HepG2 (cell line): ENCODE measurements around the gene ADAMTS20. TPM values are rescaled to one million over a fixed set of nuclear protein-coding genes. Genes with fewer than 3 reads are reported as not detected.
A peak's percentile ranks its signal among the peaks of the same experiment; 100 is the strongest.

Source experiments
- ATAC-seq: fragments of 200-7000 bp; cut with Tn5 transposase; 3 replicates; pipeline ENCODE4 v1.9.1; 2020; ENCODE audit warnings: mild to moderate bottlenecking, moderate library complexity
- BruUV-seq: library from RNA; stranded (reverse); fragments of 400-500 nt; replicated peaks from 2 replicates; lab custom pipeline; 2021; lab: Mats Ljungman, UMichigan
- CTCF ChIA-PET: fragments of 300-600 bp; formaldehyde crosslinking; extraction: SDS; loops from one replicate; lab custom pipeline; 2021; ENCODE audit warnings: low total read pairs, inconsistent platforms, low intra/inter-chr PET ratio; lab: Yijun Ruan, JAX
- POLR2A ChIA-PET: fragments of 350-600 bp; sonication (Branson Sonifier 250); formaldehyde crosslinking; loops from one replicate; lab custom pipeline; 2020; ENCODE audit warnings: antibody characterized with exemption, inconsistent platforms; lab: Yijun Ruan, JAX
- DNase-seq: peaks from one replicate; pipeline ENCODE4 v3.0.0-alpha.2; 2015; ENCODE audit warnings: low spot score
- FAIRE-seq: peaks from 3 replicates; lab custom pipeline; 2011; peaks lifted over from hg19 to GRCh38; lab: Jason Lieb, UNC
- H2AFZ ChIP-seq: one replicate; pipeline ENCODE4 v1.6.1; 2011; ENCODE audit warnings: low read length, inconsistent platforms
- H3K27ac ChIP-seq: fragments of 300-600 bp; 3 replicates; pipeline ENCODE4 v1.8.0; 2011; ENCODE audit warnings: mixed run types, mild to moderate bottlenecking, mixed read lengths, low read length, inconsistent platforms; ENCODE audit not compliant: insufficient read depth; ENCODE audit errors: extremely low read length
- H3K27me3 ChIP-seq, 2 experiments: fragments of 200-600 bp in 1 of 2; 2 replicates in 1 of 2; 3 replicates in 1 of 2; pipeline versions ENCODE4 v1.6.0 to v1.8.0; 2011; ENCODE audit warnings: low read length in 2 of 2, mild to moderate bottlenecking in 2 of 2, moderate library complexity in 2 of 2, inconsistent platforms in 1 of 2; ENCODE audit not compliant: insufficient read depth in 2 of 2, control insufficient read depth in 1 of 2
- H3K36me3 ChIP-seq, 2 experiments: fragments of 200-600 bp in 1 of 2; replicated peaks in 1 of 2; 2 replicates in 1 of 2; 3 replicates in 1 of 2; pipeline versions ENCODE4 v1.5.1 to v1.8.0; 2011; ENCODE audit warnings: low read length in 2 of 2, inconsistent platforms in 1 of 2; ENCODE audit not compliant: insufficient read depth in 2 of 2, control insufficient read depth in 1 of 2
- H3K4me1 ChIP-seq: 2 replicates; pipeline ENCODE4 v1.5.1; 2012; ENCODE audit warnings: low read length, inconsistent platforms; ENCODE audit not compliant: insufficient read depth
- H3K4me2 ChIP-seq: 2 replicates; pipeline ENCODE4 v1.6.0; 2011; ENCODE audit warnings: low read depth, low read length, inconsistent platforms
- H3K4me3 ChIP-seq, 3 experiments: fragments of 200-600 bp in 1 of 3; sonication (generic), shearing (Covaris generic) in 1 of 3; replicated peaks in 1 of 3; 2 replicates each; pipeline ENCODE4 v1.5.1; 2011 to 2016; ENCODE audit warnings: low read length in 3 of 3, inconsistent platforms in 2 of 3, low read depth in 2 of 3, mild to moderate bottlenecking in 2 of 3, control low read depth in 1 of 3, mixed read lengths in 1 of 3; ENCODE audit not compliant: insufficient read depth in 1 of 3
- H3K79me2 ChIP-seq: one replicate; pipeline ENCODE4 v1.6.1; 2011; ENCODE audit warnings: low read length, inconsistent platforms; ENCODE audit not compliant: insufficient read depth
- H3K9ac ChIP-seq: 2 replicates; pipeline ENCODE4 v1.6.0; 2011; ENCODE audit warnings: mild to moderate bottlenecking, low read depth, low read length, inconsistent platforms; ENCODE audit not compliant: insufficient read depth
- H3K9me3 ChIP-seq: 2 replicates; pipeline ENCODE4 v1.5.1; 2012; ENCODE audit warnings: mild to moderate bottlenecking, low read length
- H4K20me1 ChIP-seq: 2 replicates; pipeline ENCODE4 v1.6.0; 2011; ENCODE audit warnings: inconsistent platforms, mild to moderate bottlenecking, low read length, moderate library complexity; ENCODE audit not compliant: insufficient read depth
- DNMT1 ChIP-seq: sonication (generic); formaldehyde crosslinking; IDR thresholded peaks from 2 replicates; pipeline ENCODE4 v1.5.1; 2020; ENCODE audit warnings: mild to moderate bottlenecking, missing genetic modification reagents
- PITX1 ChIP-seq: sonication (generic); formaldehyde crosslinking; IDR thresholded peaks from 2 replicates; pipeline ENCODE4 v1.5.1; 2020; ENCODE audit warnings: mild to moderate bottlenecking, missing genetic modification reagents
- STAG1 ChIP-seq: sonication (generic); formaldehyde crosslinking; IDR thresholded peaks from 2 replicates; pipeline ENCODE4 v1.4.0; 2020; ENCODE audit warnings: missing genetic modification reagents
- ZNF563 ChIP-seq: sonication (generic); formaldehyde crosslinking; IDR thresholded peaks from 2 replicates; pipeline ENCODE4 v1.8.0; 2022; ENCODE audit warnings: mild to moderate bottlenecking, moderate library complexity, missing genetic modification reagents
- ZNF605 ChIP-seq: sonication (generic); formaldehyde crosslinking; IDR thresholded peaks from 2 replicates; pipeline ENCODE4 v1.8.0; 2022; ENCODE audit warnings: mild to moderate bottlenecking, missing genetic modification reagents
- WGBS: methylation state at CpG from one replicate; pipeline ENCODE4 v1.1.6; 2017; ENCODE audit warnings: low lambda C conversion rate; 5-methylcytosine and 5-hydroxymethylcytosine counted together
- in situ Hi-C: cut with HindIII; loops from 2 replicates; pipeline ENCODE4 v1.10.0; 2017; ENCODE audit warnings: low pct_unique_long_range_greater_than_20kb; ENCODE audit not compliant: extremely low pct_ligation_motif_present
- intact Hi-C: fragments of 100-400 bp; cut with micrococcal nuclease; formaldehyde crosslinking; loops from one replicate; pipeline ENCODE4 v1.10.0; 2022; ENCODE audit not compliant: unreplicated experiment
- polyA plus RNA-seq, 8 experiments: library from polyadenylated mRNA; depleted of rRNA in 3 of 8; stranded (reverse) in 7 of 8; unstranded in 1 of 8; fragments of >200 nt; fragmentation: Illumina TruSeq in 4 of 8; extraction: Trizol in 4 of 8; gene quantifications; 2 replicates each; pipeline versions ENCODE4 v1.2.1 to v1.2.3, GENCODE V29; 2011 to 2016; ENCODE audit warnings: low read depth in 4 of 8, missing spikeins in 1 of 8, mixed read lengths in 1 of 8; ENCODE audit not compliant: insufficient read depth in 1 of 8
- total RNA-seq, 5 experiments: library from RNA; depleted of rRNA; stranded (reverse); fragments of >200 nt; fragmentation: Illumina TruSeq; extraction: Trizol; gene quantifications; 2 replicates each; pipeline ENCODE4 v1.2.3, GENCODE V29; 2016; ENCODE audit warnings: low read depth in 1 of 5

ADAMTS20 gene
- total and polyA plus RNA-seq, 2 of the 13 experiments (the other 11 are each of a cell fraction or from before 2014, with no cell fraction given) = not detected

GRCh38 chr12:43336962-43337555, 214.9 kb downstream of the ADAMTS20 start:
- TF ChIP-seq ZNF605 (CRISPR knock-in tag) (no peak), STAG1 (0 out of 2 replicates have a peak, but pooled peaks have one; percentile 13)
- TF ChIP-seq, all 625 proteins: peak for 1
- Histone ChIP-seq H3K27ac (no peak overlapping the region), H3K27me3 (no peaks in the 10 kb centered on the region)

GRCh38 chr12:43333644-43334043, 218.4 kb downstream of the ADAMTS20 start:
- intact Hi-C loops = no loop called here
- Histone ChIP-seq H2AFZ (no peak overlapping the region), H3K27me3 (no peaks in the 10 kb centered on the region), H3K79me2 (no peaks in the 10 kb centered on the region), H3K9me3 (no peaks in the 10 kb centered on the region), H3K4me1 (no peaks in the 10 kb centered on the region), H3K27ac (no peak overlapping the region), H3K4me2 (no peak overlapping the region), H4K20me1 (no peaks in the 10 kb centered on the region), H3K9ac (no peak overlapping the region), H3K36me3 (no peaks in the 10 kb centered on the region), H3K4me3 (no peak overlapping the region)
- ChIA-PET POLR2A (no interaction called here), CTCF (no interaction called here)
- DNase-seq = no peak
- ATAC-seq = no peak
- TF ChIP-seq ZNF563 (CRISPR knock-in tag) = no peak
- no peak for TF ChIP-seq PITX1
- no peak for TF ChIP-seq DNMT1 (CRISPR knock-in tag)
- in situ Hi-C loops = loop anchor here (25.0 kb wide), 1 partner anchor 846 kb away; no protein-coding TSS in a partner anchor
- FAIRE-seq = no peak
- no TSS peak for BruUV-seq
- WGBS = 4% methylated on average over 2 of the region's 2 CpGs

More at GRCh38 chr12:43336962-43337555, 214.9 kb downstream of the ADAMTS20 start:
- POLR2A ChIA-PET = no interaction called here
- H3K4me3 ChIP-seq = no peak overlapping the region
- in situ Hi-C loops (loop anchor here (25.0 kb wide), 1 partner anchor 850 kb away; no protein-coding TSS in a partner anchor), intact Hi-C loops (no loop called here)
- H3K79me2 ChIP-seq = no peaks in the 10 kb centered on the region
- 0% methylated on average over 1 of the region's 1 CpG for WGBS
- FAIRE-seq (no peak), ATAC-seq (no peak), DNase-seq (no peak)
- H2AFZ ChIP-seq = no peak overlapping the region
- no peak overlapping the region for H3K9ac ChIP-seq
- H3K36me3 ChIP-seq = no peaks in the 10 kb centered on the region
- H3K4me1 ChIP-seq = no peaks in the 10 kb centered on the region
- no TSS peak for BruUV-seq
- CTCF ChIA-PET = no interaction called here
- H3K4me2 ChIP-seq = no peak overlapping the region
- no peaks in the 10 kb centered on the region for H3K9me3 ChIP-seq
- H4K20me1 ChIP-seq = no peaks in the 10 kb centered on the region
